Measurements from ENCODE around the gene GJC1. TPM values are rescaled to one million over a fixed set of nuclear protein-coding genes. Genes with fewer than 3 reads are reported as not detected.

GJC1 gene
- total RNA-seq, 1 donor, result not detected

DNA sequence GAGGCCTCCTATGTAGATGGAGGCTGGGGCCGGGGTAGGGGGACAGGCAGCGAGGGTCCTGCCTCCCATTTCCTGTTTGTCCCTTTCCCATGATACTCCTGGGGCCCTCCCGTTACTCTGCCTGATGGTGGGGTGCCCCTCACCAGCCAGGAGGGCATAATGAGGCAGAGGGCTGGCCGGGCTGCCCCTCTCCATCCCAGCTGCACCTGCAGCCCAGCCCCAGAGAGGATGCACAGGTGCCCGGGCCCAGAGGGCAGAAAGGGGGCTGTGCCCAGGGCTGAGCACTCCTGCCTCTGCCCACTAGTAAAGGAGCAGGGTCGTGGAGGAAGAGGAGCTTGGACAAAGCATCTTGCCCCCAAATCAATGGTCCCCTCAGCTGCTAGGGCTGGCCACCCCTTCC lies 60.9 kb downstream of the GJC1 start:
- Histone ChIP-seq H3K9me3 (ENCODE audit: low read depth, low read length) (no peaks in the 10 kb centered on the region), H3K4me1 (ENCODE audit: insufficient read depth, low read length) (peaks cover 7% of the 10 kb centered on the region), H3K4me3 (ENCODE audit: low read length) (no peak overlapping the region), H3K27me3 (ENCODE audit: insufficient read depth, low read length) (no peaks in the 10 kb centered on the region)

GRCh38 chr17:44768505-44769142 lies 61.5 kb downstream of the GJC1 start:
- H3K9me3 ChIP-seq (ENCODE audit: low read depth, low read length), result no peaks in the 10 kb centered on the region
- H3K27me3 ChIP-seq (ENCODE audit: insufficient read depth, low read length), result no peaks in the 10 kb centered on the region
- no peak overlapping the region for H3K4me3 ChIP-seq (ENCODE audit: low read length)
- H3K4me1 ChIP-seq (ENCODE audit: insufficient read depth, low read length), result peaks cover 7% of the 10 kb centered on the region

GRCh38 chr17:44767493-44767892 lies 62.6 kb downstream of the GJC1 start:
- Histone ChIP-seq H3K4me1 (ENCODE audit: insufficient read depth, low read length) (peaks cover 7% of the 10 kb centered on the region), H3K27me3 (ENCODE audit: insufficient read depth, low read length) (no peaks in the 10 kb centered on the region), H3K4me3 (ENCODE audit: low read length) (no peak overlapping the region), H3K9me3 (ENCODE audit: low read depth, low read length) (no peaks in the 10 kb centered on the region)

- H3K4me3 ChIP-seq (ENCODE audit: low read length), result no peak overlapping the region
- no peaks in the 10 kb centered on the region for H3K9me3 ChIP-seq (ENCODE audit: low read depth, low read length)
- no peaks in the 10 kb centered on the region for H3K27me3 ChIP-seq (ENCODE audit: insufficient read depth, low read length)
- peaks cover 6% of the 10 kb centered on the region for H3K4me1 ChIP-seq (ENCODE audit: insufficient read depth, low read length)
These were observed 63.6 kb downstream of the GJC1 start for GRCh38 chr17:44766409-44767038.

- Histone ChIP-seq H3K4me3 (ENCODE audit: low read length) (no peak overlapping the region), H3K4me1 (ENCODE audit: insufficient read depth, low read length) (peaks cover under 1% of the 10 kb centered on the region), H3K27me3 (ENCODE audit: insufficient read depth, low read length) (no peaks in the 10 kb centered on the region), H3K9me3 (ENCODE audit: low read depth, low read length) (no peaks in the 10 kb centered on the region)
These were observed 64.1 kb downstream of the GJC1 start for GRCh38 chr17:44765965-44766364.

GRCh38 chr17:44763170-44763569 lies 66.9 kb downstream of the GJC1 start:
- Histone ChIP-seq H3K4me1 (ENCODE audit: insufficient read depth, low read length) (peaks cover 8% of the 10 kb centered on the region), H3K9me3 (ENCODE audit: low read depth, low read length) (no peaks in the 10 kb centered on the region), H3K4me3 (ENCODE audit: low read length) (no peak overlapping the region), H3K27me3 (ENCODE audit: insufficient read depth, low read length) (peaks cover 16% of the 10 kb centered on the region)

DNA sequence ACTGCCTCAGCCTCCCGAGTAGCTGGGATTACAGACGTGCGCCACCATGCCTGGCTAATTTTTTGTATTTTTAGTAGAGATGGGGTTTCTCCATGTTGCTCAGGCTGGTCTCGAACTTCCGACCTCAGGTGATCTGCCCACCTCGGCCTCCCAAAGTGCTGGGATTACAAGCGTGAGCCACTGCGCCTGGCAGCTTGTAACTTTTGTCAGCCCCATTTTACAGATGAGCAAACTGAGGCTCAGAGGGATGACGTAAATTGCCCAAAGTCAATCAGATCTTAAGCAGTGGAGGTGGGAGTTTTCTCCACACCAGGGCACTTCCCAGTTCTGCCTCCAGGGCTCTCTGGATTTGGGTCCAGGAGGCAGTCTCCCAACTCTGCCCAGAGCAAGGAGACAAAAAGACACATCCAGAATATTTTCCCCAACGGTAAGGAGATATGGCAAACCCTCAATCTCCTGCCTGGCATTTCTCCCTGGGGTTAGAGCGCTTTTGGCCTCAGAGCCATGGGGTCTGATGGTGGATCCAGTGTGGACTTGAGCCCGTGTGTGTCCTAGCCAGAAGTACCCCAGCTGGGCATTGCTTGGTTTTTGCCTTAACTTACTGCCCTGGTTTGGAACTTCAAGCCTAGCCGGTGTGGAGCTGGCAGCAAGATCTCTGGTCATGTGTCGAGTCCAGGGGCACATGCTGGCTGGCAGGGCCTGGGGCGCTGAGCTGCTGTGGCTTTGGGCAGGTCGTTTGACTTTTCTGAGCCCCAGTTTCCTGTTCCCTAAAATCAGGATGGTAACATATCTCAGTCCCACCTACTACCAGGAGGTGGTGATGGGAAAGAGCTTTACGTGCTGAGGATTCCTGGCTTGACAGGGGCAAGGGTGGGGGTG lies 67.9 kb downstream of the GJC1 start:
- Histone ChIP-seq H3K4me3 (ENCODE audit: low read length) (no peak overlapping the region), H3K27me3 (ENCODE audit: insufficient read depth, low read length) (peaks cover 26% of the 10 kb centered on the region), H3K4me1 (ENCODE audit: insufficient read depth, low read length) (peaks cover 8% of the 10 kb centered on the region), H3K9me3 (ENCODE audit: low read depth, low read length) (no peaks in the 10 kb centered on the region)

- no peaks in the 10 kb centered on the region for H3K9me3 ChIP-seq (ENCODE audit: low read depth, low read length)
- H3K27me3 ChIP-seq (ENCODE audit: insufficient read depth, low read length), result peaks cover 29% of the 10 kb centered on the region
- H3K4me3 ChIP-seq (ENCODE audit: low read length), result no peak overlapping the region
- peaks cover 8% of the 10 kb centered on the region for H3K4me1 ChIP-seq (ENCODE audit: insufficient read depth, low read length)
These were observed 69.4 kb downstream of the GJC1 start for GRCh38 chr17:44760474-44761308.

DNA sequence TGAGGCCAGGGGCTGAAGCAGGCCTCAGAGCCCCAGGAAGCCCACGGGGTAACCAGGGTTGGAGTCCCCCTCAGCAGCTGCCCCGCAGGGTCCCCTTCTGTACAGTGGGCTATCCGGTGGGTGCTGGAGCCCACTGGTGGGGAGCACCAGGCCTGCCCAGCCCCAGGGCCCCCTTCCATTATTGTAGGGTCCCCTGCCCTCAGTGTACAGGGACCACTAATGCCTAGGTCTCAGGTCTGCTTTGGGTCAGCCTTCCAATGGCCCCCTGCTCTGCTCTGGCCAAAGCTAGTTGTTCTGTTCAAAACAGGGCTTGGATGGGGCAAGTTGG lies 70.2 kb downstream of the GJC1 start:
- no peak overlapping the region for H3K4me3 ChIP-seq (ENCODE audit: low read length)

DNA sequence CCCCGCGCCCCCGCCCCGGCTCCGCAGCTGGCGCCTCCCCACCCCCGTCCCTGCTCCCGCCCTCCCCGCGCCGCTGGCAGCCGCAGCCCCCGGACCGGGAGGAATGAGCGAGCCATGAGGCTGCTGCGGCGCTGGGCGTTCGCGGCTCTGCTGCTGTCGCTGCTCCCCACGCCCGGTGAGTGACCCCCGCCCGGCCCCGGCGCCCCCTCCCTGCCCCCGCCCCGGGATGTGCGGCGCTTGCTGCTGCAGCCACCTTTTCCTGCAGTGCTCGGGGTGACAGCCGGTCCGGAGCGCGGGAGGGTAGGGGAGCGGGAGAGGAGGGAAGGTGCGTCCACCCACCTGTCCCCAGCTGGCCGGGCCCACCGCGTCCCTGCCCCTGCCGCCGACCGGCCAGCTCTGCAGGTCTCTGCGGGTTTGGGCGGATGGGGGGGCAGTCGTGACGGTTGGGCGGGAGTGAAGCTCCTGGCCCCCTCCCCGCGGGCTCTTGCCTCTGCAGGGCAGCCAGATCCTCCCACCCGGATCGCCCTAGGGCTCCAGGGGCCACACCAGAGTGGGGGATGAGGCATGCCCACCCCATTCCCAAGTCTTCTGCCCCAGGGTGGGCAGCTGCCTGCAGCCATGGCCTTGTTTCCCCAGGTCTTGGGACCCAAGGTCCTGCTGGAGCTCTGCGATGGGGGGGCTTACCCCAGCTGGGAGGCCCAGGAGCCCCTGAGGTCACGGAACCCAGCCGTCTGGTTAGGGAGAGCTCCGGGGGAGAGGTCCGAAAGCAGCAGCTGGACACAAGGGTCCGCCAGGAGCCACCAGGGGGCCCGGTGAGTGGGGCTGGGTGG lies 70.8 kb downstream of the GJC1 start:
- no peaks in the 10 kb centered on the region for H3K9me3 ChIP-seq (ENCODE audit: low read depth, low read length)
- peaks cover 29% of the 10 kb centered on the region for H3K27me3 ChIP-seq (ENCODE audit: insufficient read depth, low read length)
- no peak overlapping the region for H3K4me3 ChIP-seq (ENCODE audit: low read length)
- peaks cover 8% of the 10 kb centered on the region for H3K4me1 ChIP-seq (ENCODE audit: insufficient read depth, low read length)

More for the DNA sequence above, 70.2 kb downstream of the GJC1 start:
- peaks cover 8% of the 10 kb centered on the region for H3K4me1 ChIP-seq (ENCODE audit: insufficient read depth, low read length)
- H3K9me3 ChIP-seq (ENCODE audit: low read depth, low read length), result no peaks in the 10 kb centered on the region
- peaks cover 29% of the 10 kb centered on the region for H3K27me3 ChIP-seq (ENCODE audit: insufficient read depth, low read length)

GRCh38 chr17:44758414-44759085 lies 71.5 kb downstream of the GJC1 start, which contains the start of gene ADAM11:
Gene ADAM11 (plus strand): TSS chr17:44758988. CDS start chr17:44759200, 212 bp downstream.
- H3K4me3 ChIP-seq (ENCODE audit: low read length), result no peak within 1 kb of the TSS
- no peaks in the 10 kb centered on the region for H3K9me3 ChIP-seq (ENCODE audit: low read depth, low read length)
- peaks cover 29% of the 10 kb centered on the region for H3K27me3 ChIP-seq (ENCODE audit: insufficient read depth, low read length)
- H3K4me1 ChIP-seq (ENCODE audit: insufficient read depth, low read length), result peaks cover 8% of the 10 kb centered on the region

GRCh38 chr17:44757918-44758413 lies 72.1 kb downstream of the GJC1 start:
- Histone ChIP-seq H3K9me3 (ENCODE audit: low read depth, low read length) (no peaks in the 10 kb centered on the region), H3K27me3 (ENCODE audit: insufficient read depth, low read length) (peaks cover 29% of the 10 kb centered on the region), H3K4me1 (ENCODE audit: insufficient read depth, low read length) (peaks cover 8% of the 10 kb centered on the region), H3K4me3 (ENCODE audit: low read length) (no peak overlapping the region)

DNA sequence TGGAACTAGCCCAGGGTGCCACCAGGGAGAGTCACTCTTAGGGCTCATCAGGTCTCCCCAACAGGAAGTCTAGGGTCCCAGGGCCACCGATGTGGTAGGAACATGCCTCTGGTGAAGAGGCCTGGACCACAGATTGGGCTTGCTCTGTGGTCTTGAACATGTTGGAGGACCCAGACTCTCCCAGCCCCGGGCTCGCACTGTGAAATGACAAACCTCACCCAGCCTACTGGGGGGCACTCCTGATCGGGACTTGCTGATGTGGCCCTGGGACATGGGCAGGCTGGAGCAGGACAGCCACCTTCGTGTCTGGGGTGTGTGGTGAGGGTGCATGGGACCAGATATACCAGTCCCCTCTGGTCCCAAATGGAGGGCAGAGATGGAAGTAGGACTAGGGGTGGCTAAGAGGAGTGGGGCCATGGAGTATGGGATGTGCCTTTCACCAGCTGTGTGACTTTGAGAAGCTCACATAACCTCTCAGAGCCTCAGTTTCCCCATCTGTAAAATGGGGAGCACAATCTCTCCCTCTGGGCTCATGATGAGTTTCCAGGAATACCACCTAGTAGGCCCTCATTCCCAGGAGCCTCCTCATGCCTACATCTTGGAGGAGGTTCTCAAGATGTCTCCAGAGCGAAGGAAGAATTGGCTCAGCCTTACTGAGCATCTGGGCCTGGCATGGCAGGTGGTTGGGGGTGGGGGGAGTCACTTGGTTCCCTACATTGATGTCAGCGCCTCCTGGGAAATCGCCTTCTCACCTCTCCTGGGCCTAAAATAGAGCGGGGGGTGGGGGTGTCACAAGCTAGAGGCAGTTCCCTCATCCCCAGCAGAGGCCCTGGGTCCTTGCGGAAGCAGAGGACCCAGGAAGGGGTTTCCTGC lies 72.8 kb downstream of the GJC1 start:
- H3K4me1 ChIP-seq (ENCODE audit: insufficient read depth, low read length), result peaks cover 8% of the 10 kb centered on the region
- no peaks in the 10 kb centered on the region for H3K9me3 ChIP-seq (ENCODE audit: low read depth, low read length)
- H3K27me3 ChIP-seq (ENCODE audit: insufficient read depth, low read length), result peaks cover 29% of the 10 kb centered on the region
- no peak overlapping the region for H3K4me3 ChIP-seq (ENCODE audit: low read length)
